Stimulated activated naive CD8-positive, alpha-beta T cell treated with anti-CD3 and anti-CD28 coated beads, Interleukin-15, amount 100 ng/mL, for 72 hours (primary cell): ENCODE data around the gene KCNQ1.

ENCODE experiments used
- ATAC-seq: fragments of 150-1000 bp; cut with Tn5 transposase; 2 replicates; pipeline ENCODE4 v1.10.0; 2021; ENCODE audit warnings: mild to moderate bottlenecking, moderate library complexity
- DNase-seq, 2 donors: peaks; one replicate each; pipeline ENCODE4 v3.0.0; 2021 to 2022
- H3K27ac Mint-ChIP-seq, 2 donors: one replicate each; pipeline ENCODE4 v1.8.0; 2022; ENCODE audit warnings: mild to moderate bottlenecking in 2 of 2, mixed read lengths in 2 of 2, moderate library complexity in 2 of 2
- H3K27me3 Mint-ChIP-seq: one replicate; pipeline ENCODE4 v1.8.0; 2022; ENCODE audit warnings: mixed read lengths
- H3K4me1 Mint-ChIP-seq: one replicate; pipeline ENCODE4 v1.8.0; 2022; ENCODE audit warnings: mild to moderate bottlenecking, mixed read lengths
- H3K4me3 Mint-ChIP-seq, 2 donors: one replicate each; pipeline ENCODE4 v1.8.0; 2022; ENCODE audit warnings: mild to moderate bottlenecking in 2 of 2, mixed read lengths in 2 of 2, moderate library complexity in 1 of 2
- H3K9me3 Mint-ChIP-seq, 2 donors: one replicate each; pipeline ENCODE4 v1.8.0; 2022; ENCODE audit warnings: mixed read lengths in 2 of 2

The KCNQ1 gene

GRCh38 chr11:2833716-2834502 is 389.1 kb downstream of the KCNQ1 start:
- Mint-ChIP-seq H3K4me3 (no peak overlapping the region), H3K9me3 (peaks cover 8 to 10% of the 10 kb centered on the region in 2 donors), H3K4me1 (peaks cover 8% of the 10 kb centered on the region), H3K27ac (no peak overlapping the region), H3K27me3 (no peaks in the 10 kb centered on the region)
- ATAC-seq: no peak
- no peak for DNase-seq

DNA sequence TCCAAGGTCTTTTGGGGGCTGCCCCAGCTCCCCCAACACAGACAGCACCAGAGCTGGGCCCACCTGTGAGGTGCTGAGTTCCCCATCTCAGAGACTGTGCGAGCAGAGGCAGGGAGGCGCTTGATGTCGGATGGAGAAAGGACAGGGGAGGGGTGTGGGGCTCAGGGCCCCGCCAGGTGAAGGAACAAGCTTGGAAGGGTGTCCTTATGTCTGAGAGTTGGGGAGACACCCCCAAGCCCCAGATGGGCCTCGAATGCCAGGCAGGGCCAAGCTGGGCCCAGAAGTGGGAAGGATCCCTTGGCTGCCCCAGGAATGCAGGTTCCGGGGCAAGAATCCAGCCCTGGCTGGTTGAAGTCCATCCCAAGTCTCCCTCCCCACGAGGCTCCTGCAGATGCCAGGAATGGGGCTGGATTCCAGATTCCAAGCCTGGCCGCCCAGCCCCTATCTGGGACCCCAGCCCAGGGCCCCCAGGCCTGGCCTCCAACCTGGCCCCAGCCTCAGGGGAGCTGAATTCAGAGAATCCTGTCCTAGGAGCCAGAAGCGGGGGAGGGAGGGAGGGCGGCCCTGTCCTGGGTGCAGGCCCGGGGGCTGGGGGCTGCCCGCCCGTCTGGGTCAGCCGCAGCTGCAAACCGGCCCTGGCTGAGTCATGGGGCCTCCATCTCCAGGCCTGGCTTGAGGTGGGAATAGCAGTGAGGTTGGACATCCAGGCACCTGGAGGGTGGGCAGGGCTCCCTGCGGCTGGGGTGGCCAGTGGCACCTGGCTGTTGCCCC is 389.9 kb downstream of the KCNQ1 start:
- Mint-ChIP-seq H3K4me3 (no peak overlapping the region), H3K9me3 (peaks cover under 1 to 2% of the 10 kb centered on the region in 2 donors), H3K4me1 (peaks cover 8% of the 10 kb centered on the region), H3K27ac (no peak overlapping the region), H3K27me3 (no peaks in the 10 kb centered on the region)
- no peak for ATAC-seq
- DNase-seq: no peak

DNA sequence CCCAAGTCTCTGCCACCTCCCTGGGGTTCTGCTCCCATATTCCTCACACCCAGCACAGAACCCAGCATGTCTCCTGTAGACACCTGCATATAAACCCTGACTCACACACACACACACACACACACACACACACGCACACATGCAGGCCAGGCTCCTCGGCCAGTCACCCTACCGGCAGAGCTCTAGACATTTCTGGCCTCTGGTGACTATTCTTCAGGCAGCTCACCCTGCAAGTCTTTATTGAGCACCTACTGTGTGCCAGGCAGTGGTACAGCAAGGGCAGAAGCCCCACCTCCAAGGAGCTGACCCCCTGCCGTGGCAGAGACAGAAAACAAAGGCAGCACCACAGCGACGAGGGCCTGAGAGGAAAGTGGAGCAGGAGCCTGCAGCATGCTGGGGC is 390.5 kb downstream of the KCNQ1 start:
- ATAC-seq (no peak), DNase-seq (no peak)
- H3K27me3 Mint-ChIP-seq: no peaks in the 10 kb centered on the region
- H3K4me1 Mint-ChIP-seq: peaks cover 8% of the 10 kb centered on the region
- no peaks in the 10 kb centered on the region for H3K9me3 Mint-ChIP-seq
- no peak overlapping the region for H3K4me3 Mint-ChIP-seq
- peak overlapping the region in 1 of 2 donors; percentile 13 for H3K27ac Mint-ChIP-seq

- H3K27me3 Mint-ChIP-seq: no peaks in the 10 kb centered on the region
- DNase-seq (no peak), ATAC-seq (no peak)
- peaks cover 8% of the 10 kb centered on the region for H3K4me1 Mint-ChIP-seq
- no peak overlapping the region for H3K4me3 Mint-ChIP-seq
- no peaks in the 10 kb centered on the region for H3K9me3 Mint-ChIP-seq
- H3K27ac Mint-ChIP-seq: peak overlapping the region; percentile 8 to 57
These were observed 390.9 kb downstream of the KCNQ1 start for GRCh38 chr11:2835751-2836150.

- ATAC-seq (no peak), DNase-seq (no peak)
- peak overlapping the region; percentile 89 for H3K27ac Mint-ChIP-seq
- H3K9me3 Mint-ChIP-seq: no peaks in the 10 kb centered on the region
- no peak overlapping the region for H3K4me3 Mint-ChIP-seq
- peaks cover 8% of the 10 kb centered on the region for H3K4me1 Mint-ChIP-seq
- H3K27me3 Mint-ChIP-seq: no peaks in the 10 kb centered on the region
These were observed 391.7 kb downstream of the KCNQ1 start for GRCh38 chr11:2836315-2837095.

- peaks cover 8% of the 10 kb centered on the region for H3K4me1 Mint-ChIP-seq
- no peaks in the 10 kb centered on the region for H3K9me3 Mint-ChIP-seq
- no peaks in the 10 kb centered on the region for H3K27me3 Mint-ChIP-seq
- no peak for ATAC-seq
- peak overlapping the region in 1 of 2 donors; percentile 89 for H3K27ac Mint-ChIP-seq
- no peak overlapping the region for H3K4me3 Mint-ChIP-seq
- DNase-seq: no peak
These were observed 392.3 kb downstream of the KCNQ1 start for GRCh38 chr11:2837096-2837601.

DNA sequence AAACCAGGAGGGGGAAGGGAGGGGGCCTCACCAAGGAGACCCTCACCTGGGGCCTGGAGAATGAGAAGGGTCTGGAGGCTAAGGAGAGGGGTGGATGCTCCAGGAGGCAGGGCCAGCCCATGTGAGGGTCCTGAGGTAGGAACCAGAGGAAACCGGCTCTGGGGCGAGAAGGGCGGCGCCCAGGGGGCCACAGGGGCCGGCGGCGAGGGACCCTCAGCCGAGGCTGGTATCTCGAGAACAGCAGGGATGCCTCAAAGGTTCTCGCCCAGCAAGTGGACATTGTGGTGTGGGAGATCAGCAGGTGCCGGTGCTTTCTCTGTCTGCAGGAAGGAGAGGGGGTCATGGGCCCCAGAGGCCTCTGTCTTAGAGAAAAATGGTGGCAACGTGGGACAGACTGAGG is 392.8 kb downstream of the KCNQ1 start:
- Mint-ChIP-seq H3K27ac (peak overlapping the region in 1 of 2 donors; percentile 84), H3K4me1 (peaks cover 8% of the 10 kb centered on the region), H3K4me3 (no peak overlapping the region), H3K27me3 (no peaks in the 10 kb centered on the region), H3K9me3 (no peaks in the 10 kb centered on the region)
- DNase-seq (no peak), ATAC-seq (no peak)

DNA sequence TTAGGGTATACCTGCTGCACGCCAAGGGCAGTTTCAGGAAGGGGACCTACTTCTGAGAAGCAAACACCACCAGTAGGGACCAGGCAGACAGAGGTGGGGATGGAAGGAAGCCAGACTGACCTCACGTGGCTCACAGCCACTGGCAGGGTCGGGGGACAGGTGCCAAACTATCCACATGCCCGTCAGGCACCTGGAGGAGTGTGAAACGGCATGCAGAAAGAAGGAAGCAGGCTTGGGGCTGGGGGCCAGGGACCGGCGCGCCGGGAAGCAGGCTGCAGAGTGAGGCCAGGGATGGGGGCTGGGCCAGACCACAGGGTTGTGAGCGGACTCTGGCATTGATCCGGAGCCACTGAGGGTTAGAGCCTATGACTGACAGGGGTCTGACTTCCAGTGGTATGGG is 393.3 kb downstream of the KCNQ1 start:
- DNase-seq (no peak), ATAC-seq (no peak)
- Mint-ChIP-seq H3K9me3 (no peaks in the 10 kb centered on the region), H3K27ac (peak overlapping the region in 1 of 2 donors; percentile 55), H3K4me3 (no peak overlapping the region), H3K4me1 (peaks cover 8% of the 10 kb centered on the region), H3K27me3 (no peaks in the 10 kb centered on the region)

DNA sequence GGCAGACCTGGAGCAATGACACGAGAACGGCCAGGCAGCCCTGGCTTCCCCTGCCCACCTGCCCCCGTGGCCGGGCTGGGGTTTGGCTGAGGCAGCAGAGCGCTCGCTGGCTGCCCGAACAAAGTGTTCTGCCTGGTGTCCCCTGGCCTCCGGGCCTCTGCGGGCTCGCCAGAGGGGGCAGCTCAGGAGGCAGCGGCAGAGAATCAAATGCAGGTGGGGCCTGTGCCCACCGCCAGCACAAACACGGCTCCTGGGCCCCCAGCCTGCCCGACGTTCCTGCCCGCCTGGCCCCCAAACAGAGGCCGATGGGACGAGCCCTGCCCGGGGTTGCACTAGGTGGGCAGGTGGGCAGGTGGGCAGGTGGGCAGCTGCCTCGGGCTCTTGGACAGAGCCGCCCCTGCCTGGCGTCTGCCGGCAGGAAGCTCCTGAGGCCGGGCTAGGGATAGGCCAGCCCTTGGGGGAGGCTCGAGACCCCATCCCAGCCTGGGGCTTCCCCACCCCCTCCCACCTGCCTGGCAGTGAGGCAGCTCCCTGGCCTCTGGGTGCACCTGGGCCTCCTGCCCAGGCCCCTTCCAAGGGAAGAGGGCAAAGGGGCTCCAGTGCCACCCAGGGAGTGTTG is 394.0 kb downstream of the KCNQ1 start:
- H3K27ac Mint-ChIP-seq: no peak overlapping the region
- ATAC-seq (no peak), DNase-seq (no peak)
- no peaks in the 10 kb centered on the region for H3K27me3 Mint-ChIP-seq
- no peak overlapping the region for H3K4me3 Mint-ChIP-seq
- no peaks in the 10 kb centered on the region for H3K9me3 Mint-ChIP-seq
- H3K4me1 Mint-ChIP-seq: peaks cover 14% of the 10 kb centered on the region

DNA sequence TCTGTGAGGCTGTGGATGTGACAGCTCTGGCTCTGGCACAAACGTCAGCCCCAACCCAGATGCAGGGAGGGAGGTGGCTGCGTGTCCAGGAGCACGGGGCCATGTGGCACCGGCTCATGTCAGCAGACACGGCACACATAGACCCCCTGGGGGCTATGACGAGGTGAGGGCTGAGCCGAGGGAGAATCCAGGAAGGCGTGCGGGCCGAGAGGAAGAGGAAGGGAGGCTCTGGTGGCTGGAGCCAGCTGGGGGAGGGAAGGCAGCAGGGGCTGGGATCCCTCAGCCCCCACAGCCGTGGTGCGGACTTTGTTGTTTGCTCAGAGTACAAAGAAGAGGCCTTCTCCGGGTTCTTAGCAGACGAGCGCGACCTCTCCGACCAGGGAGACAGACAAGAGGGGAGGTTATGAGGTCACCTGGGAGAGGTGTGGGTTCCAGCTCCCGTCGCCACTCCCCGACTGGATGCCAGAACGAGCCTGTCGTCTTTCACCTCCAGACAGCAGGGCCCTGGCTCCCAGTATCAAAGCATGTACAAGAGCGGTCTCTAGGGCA is 394.7 kb downstream of the KCNQ1 start:
- no peak for DNase-seq
- Mint-ChIP-seq H3K4me1 (peaks cover 18% of the 10 kb centered on the region), H3K27me3 (no peaks in the 10 kb centered on the region), H3K9me3 (no peaks in the 10 kb centered on the region), H3K4me3 (no peak overlapping the region), H3K27ac (peak overlapping the region in 1 of 2 donors; percentile 7)
- no peak for ATAC-seq

- Mint-ChIP-seq H3K27ac (peak overlapping the region in 1 of 2 donors; percentile 8), H3K9me3 (no peaks in the 10 kb centered on the region), H3K4me3 (no peak overlapping the region), H3K4me1 (peaks cover 10% of the 10 kb centered on the region), H3K27me3 (no peaks in the 10 kb centered on the region)
- ATAC-seq (no peak), DNase-seq (no peak)
These were observed 396.8 kb downstream of the KCNQ1 start for GRCh38 chr11:2841411-2842190.

DNA sequence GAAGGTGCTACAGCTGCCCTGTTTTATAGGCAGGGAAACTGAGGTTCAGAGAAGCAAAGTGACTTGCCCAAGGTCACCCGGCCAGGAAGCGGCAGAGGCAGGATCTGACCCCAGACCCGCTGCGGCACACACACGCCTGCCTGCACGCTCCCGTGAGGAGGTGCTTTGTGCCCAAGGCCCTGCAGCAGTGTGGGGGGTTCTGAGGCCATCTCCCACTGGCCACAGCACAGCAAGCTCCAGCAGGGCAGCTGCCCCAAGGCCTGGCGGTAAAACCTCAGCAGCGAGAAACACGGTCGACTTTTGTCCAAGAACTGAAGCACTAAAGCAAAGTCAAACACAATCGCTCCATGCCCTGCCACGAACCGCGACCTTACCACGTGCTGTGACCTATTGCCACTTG is 398.1 kb downstream of the KCNQ1 start:
- Mint-ChIP-seq H3K9me3 (no peaks in the 10 kb centered on the region), H3K27me3 (no peaks in the 10 kb centered on the region), H3K4me1 (peaks cover 10% of the 10 kb centered on the region), H3K4me3 (no peak overlapping the region), H3K27ac (no peak overlapping the region)
- DNase-seq (no peak), ATAC-seq (no peak)

- Mint-ChIP-seq H3K27me3 (no peaks in the 10 kb centered on the region), H3K9me3 (no peaks in the 10 kb centered on the region), H3K27ac (peak overlapping the region in 1 of 2 donors; percentile 80), H3K4me1 (peaks cover 10% of the 10 kb centered on the region), H3K4me3 (no peak overlapping the region)
- DNase-seq (no peak), ATAC-seq (no peak)
These were observed 398.7 kb downstream of the KCNQ1 start for GRCh38 chr11:2843551-2843950.

DNA sequence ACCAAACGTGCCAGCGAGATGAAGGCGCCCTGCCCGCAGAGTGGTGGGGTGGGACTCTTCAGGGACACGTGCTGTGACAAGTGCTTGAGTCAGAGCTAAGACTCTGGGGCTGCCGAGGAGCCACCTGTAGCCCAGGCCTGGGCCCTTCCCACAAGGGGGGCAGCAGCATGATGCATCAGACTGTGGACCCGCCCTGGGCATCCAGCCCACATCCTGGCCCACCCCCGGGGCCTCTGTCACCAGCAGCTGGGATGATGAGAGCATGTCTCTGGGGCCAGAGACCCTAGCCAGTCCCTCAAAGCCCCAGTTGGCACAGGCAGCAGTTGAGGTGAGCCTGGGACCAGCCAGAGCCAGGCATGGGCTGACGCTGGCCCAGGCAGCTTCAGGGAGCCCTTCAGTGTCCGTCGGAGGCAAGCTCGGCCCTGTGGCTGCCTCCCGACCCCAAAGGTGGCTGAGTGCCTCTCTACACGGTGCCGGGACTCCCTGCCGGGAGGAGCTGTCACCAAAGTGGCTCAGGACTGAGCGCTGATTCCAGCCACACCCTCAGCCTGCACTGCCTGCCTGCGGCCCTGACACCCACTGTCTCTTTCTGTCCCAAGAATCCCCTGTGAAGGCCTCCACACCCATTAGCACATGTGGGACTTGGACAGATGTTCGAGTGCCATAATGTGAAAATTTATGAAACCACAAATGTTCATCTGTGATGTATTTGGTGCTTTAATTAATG is 399.5 kb downstream of the KCNQ1 start:
- no peak overlapping the region for H3K4me3 Mint-ChIP-seq
- no peaks in the 10 kb centered on the region for H3K27me3 Mint-ChIP-seq
- no peak overlapping the region for H3K27ac Mint-ChIP-seq
- ATAC-seq: no peak
- DNase-seq: no peak
- H3K4me1 Mint-ChIP-seq: peaks cover 10% of the 10 kb centered on the region
- H3K9me3 Mint-ChIP-seq: no peaks in the 10 kb centered on the region
